Measurements from ENCODE around the gene DYDC2.

DYDC2 gene

DNA sequence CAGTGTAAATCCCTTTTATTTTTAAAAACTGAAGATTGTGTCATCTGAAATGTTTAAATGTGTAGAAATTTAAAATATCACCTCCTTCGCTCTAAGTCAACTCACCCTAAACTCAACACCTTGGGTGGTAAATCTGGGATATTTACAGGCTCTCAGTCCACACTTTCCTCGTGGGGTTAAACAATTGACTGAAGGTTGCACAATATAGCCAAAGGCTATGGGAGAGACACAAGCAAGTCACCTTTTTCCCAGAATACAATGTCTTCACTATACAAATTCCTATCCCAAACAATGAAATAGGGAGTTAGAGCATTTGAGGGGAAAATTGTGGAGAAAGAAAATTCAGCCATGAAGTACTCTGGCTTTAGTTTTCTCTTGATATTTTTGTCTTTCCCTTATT, 34.4 kb upstream of the DYDC2 start:
- TF ChIP-seq CEBPB (IDR thresholded peaks at IDR 0.05) = no peak
- TF ChIP-seq YY1 (IDR thresholded peaks at IDR 0.05; ENCODE audit: low read depth) = no peak
- no peak for TF ChIP-seq EGR1 (IDR thresholded peaks at IDR 0.05)

DNA sequence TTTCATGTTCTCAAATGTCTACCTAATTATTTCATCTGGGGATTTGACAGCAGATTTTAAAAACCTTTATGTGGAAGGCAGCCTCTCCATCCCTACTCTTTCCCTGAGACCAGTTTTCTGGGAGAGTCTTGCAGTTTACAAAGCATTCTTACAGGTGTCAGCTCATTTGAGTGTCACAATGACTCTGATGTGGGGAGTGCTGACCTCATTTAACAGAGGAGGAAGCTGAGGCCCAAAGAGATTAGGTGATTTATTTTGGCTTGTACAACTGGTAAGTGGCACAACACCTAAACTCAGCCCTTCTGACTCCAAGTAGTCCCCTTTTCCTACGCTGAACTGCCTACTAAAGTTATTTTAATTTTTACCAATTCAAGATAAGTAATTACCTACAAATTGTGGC, 33.9 kb upstream of the DYDC2 start:
- TF ChIP-seq TEAD4 (IDR thresholded peaks at IDR 0.05) (no peak), NFIC (IDR thresholded peaks at IDR 0.05) (no peak), RAD21 (IDR thresholded peaks at IDR 0.05; ENCODE audit: low read depth) (no peak), CREB1 (IDR thresholded peaks at IDR 0.05; ENCODE audit: low read depth) (no peak), YY1 (IDR thresholded peaks at IDR 0.05; ENCODE audit: low read depth) (no peak), ZBTB7A (IDR thresholded peaks at IDR 0.05; ENCODE audit: low read depth) (no peak), MAX (IDR thresholded peaks at IDR 0.05) (no peak), USF1 (IDR thresholded peaks at IDR 0.05) (no peak), TCF12 (IDR thresholded peaks at IDR 0.05; ENCODE audit: low read depth) (no peak), EGR1 (IDR thresholded peaks at IDR 0.05) (no peak), EP300 (IDR thresholded peaks at IDR 0.05; ENCODE audit: borderline replicate concordance) (no peak), FOXM1 (IDR thresholded peaks at IDR 0.05; ENCODE audit: borderline replicate concordance, low read depth) (no peak)

DNA sequence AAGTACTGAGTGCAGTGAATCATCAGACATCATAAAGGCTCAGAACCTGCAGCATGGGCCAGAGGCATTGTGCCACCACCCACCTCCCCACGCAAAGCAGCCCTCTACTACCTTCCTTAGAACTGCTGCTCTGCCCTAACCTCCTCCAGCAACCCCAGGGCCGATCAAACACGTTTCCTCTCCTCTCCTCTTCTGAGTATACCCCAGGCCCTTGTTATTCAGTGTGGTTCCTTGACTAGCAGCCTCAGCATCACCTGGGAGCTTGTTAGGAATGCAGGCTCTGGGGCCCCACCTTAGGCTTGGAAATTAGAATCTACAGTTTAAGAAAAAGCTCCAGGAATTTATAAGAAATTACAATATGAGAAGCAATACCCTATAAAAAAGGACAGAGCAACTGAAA, 33.3 kb upstream of the DYDC2 start:
- TF ChIP-seq TEAD4 (IDR thresholded peaks at IDR 0.05) (no peak), CREB1 (IDR thresholded peaks at IDR 0.05; ENCODE audit: low read depth) (no peak), EGR1 (IDR thresholded peaks at IDR 0.05) (no peak), RAD21 (IDR thresholded peaks at IDR 0.05; ENCODE audit: low read depth) (no peak), EP300 (IDR thresholded peaks at IDR 0.05; ENCODE audit: borderline replicate concordance) (no peak), CEBPB (IDR thresholded peaks at IDR 0.05) (no peak), TCF12 (IDR thresholded peaks at IDR 0.05; ENCODE audit: low read depth) (no peak), USF1 (IDR thresholded peaks at IDR 0.05) (no peak)
- TF ChIP-seq, protein P1, sequence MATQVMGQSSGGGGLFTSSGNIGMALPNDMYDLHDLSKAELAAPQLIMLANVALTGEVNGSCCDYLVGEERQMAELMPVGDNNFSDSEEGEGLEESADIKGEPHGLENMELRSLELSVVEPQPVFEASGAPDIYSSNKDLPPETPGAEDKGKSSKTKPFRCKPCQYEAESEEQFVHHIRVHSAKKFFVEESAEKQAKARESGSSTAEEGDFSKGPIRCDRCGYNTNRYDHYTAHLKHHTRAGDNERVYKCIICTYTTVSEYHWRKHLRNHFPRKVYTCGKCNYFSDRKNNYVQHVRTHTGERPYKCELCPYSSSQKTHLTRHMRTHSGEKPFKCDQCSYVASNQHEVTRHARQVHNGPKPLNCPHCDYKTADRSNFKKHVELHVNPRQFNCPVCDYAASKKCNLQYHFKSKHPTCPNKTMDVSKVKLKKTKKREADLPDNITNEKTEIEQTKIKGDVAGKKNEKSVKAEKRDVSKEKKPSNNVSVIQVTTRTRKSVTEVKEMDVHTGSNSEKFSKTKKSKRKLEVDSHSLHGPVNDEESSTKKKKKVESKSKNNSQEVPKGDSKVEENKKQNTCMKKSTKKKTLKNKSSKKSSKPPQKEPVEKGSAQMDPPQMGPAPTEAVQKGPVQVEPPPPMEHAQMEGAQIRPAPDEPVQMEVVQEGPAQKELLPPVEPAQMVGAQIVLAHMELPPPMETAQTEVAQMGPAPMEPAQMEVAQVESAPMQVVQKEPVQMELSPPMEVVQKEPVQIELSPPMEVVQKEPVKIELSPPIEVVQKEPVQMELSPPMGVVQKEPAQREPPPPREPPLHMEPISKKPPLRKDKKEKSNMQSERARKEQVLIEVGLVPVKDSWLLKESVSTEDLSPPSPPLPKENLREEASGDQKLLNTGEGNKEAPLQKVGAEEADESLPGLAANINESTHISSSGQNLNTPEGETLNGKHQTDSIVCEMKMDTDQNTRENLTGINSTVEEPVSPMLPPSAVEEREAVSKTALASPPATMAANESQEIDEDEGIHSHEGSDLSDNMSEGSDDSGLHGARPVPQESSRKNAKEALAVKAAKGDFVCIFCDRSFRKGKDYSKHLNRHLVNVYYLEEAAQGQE (IDR thresholded peaks at IDR 0.05; ENCODE audit: low read depth) = no peak

DNA sequence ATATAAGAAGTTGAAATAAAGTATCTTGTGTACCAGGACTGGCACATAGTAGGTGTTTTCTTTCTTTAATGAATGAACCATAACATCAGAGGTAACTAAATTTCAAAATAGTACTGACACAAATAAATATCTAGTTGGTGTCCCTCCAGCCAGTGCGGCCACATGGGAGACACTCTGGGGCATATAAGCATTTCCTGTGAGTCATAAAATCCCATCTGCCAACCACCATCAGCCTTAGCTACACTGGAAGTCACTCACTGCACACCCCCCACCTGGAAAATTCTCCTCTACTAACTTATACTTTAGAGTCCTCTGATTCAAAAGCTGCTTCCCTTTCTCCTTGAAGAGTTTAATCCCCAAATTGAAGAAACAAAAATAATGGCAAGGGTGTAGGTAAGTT, 32.5 kb upstream of the DYDC2 start:
- TF ChIP-seq TAF1 (IDR thresholded peaks at IDR 0.05; ENCODE audit: low read depth) = no peak
- no peak for TF ChIP-seq NFIC (IDR thresholded peaks at IDR 0.05)
- TF ChIP-seq RAD21 (IDR thresholded peaks at IDR 0.05; ENCODE audit: low read depth) = no peak
- TF ChIP-seq FOXM1 (IDR thresholded peaks at IDR 0.05; ENCODE audit: borderline replicate concordance, low read depth) = no peak
- TF ChIP-seq CREB1 (IDR thresholded peaks at IDR 0.05; ENCODE audit: low read depth) = no peak
- TF ChIP-seq USF1 (IDR thresholded peaks at IDR 0.05) = no peak
- no peak for TF ChIP-seq MAX (IDR thresholded peaks at IDR 0.05)
- TF ChIP-seq TCF12 (IDR thresholded peaks at IDR 0.05; ENCODE audit: low read depth) = no peak
- TF ChIP-seq CEBPB (IDR thresholded peaks at IDR 0.05) = no peak
- no peak for TF ChIP-seq ZBTB7A (IDR thresholded peaks at IDR 0.05; ENCODE audit: low read depth)
- TF ChIP-seq EGR1 (IDR thresholded peaks at IDR 0.05) = no peak
- TF ChIP-seq YY1 (IDR thresholded peaks at IDR 0.05; ENCODE audit: low read depth) = no peak
- TF ChIP-seq, protein P1 (IDR thresholded peaks at IDR 0.05; ENCODE audit: low read depth) = no peak
- TF ChIP-seq EP300 (IDR thresholded peaks at IDR 0.05; ENCODE audit: borderline replicate concordance) = no peak
- TF ChIP-seq TEAD4 (IDR thresholded peaks at IDR 0.05) = no peak

- TF ChIP-seq TCF12 (IDR thresholded peaks at IDR 0.05; ENCODE audit: low read depth) (no peak), USF1 (IDR thresholded peaks at IDR 0.05) (no peak), EGR1 (IDR thresholded peaks at IDR 0.05) (no peak), MAX (IDR thresholded peaks at IDR 0.05) (no peak), TAF1 (IDR thresholded peaks at IDR 0.05; ENCODE audit: low read depth) (no peak), FOXM1 (IDR thresholded peaks at IDR 0.05; ENCODE audit: borderline replicate concordance, low read depth) (no peak), NFIC (IDR thresholded peaks at IDR 0.05) (no peak), TEAD4 (IDR thresholded peaks at IDR 0.05) (no peak), ZBTB7A (IDR thresholded peaks at IDR 0.05; ENCODE audit: low read depth) (no peak), RAD21 (IDR thresholded peaks at IDR 0.05; ENCODE audit: low read depth) (no peak), YY1 (IDR thresholded peaks at IDR 0.05; ENCODE audit: low read depth) (no peak)
- TF ChIP-seq, protein P1 (IDR thresholded peaks at IDR 0.05; ENCODE audit: low read depth) = no peak
Measured at GRCh38 chr10:80324891-80325364, 31.7 kb upstream of the DYDC2 start.

All from Ishikawa (cell line).